Fibroblast of lung (primary cell): Measurements from ENCODE around the gene POT1. TPM values are rescaled to one million over a fixed set of nuclear protein-coding genes. Genes with fewer than 3 reads are reported as not detected.

Experiments
- DNase-seq, 2 donors: peaks; one replicate each; pipeline versions ENCODE4 v3.0.0 to v3.0.0-alpha.2; 2010; ENCODE audit warnings: low read depth in 2 of 2
- H2AFZ ChIP-seq: 2 replicates; pipeline ENCODE4 v1.5.1; 2012; ENCODE audit warnings: low read length, control low read depth, inconsistent platforms
- H3K27ac ChIP-seq: 2 replicates; pipeline ENCODE4 v1.5.1; 2011; ENCODE audit warnings: low read length, control low read depth; ENCODE audit not compliant: insufficient read depth
- H3K27me3 ChIP-seq: 2 replicates; pipeline ENCODE4 v1.5.1; 2011; ENCODE audit warnings: mild to moderate bottlenecking, low read length; ENCODE audit not compliant: control insufficient read depth, insufficient read depth
- H3K36me3 ChIP-seq: 2 replicates; pipeline ENCODE4 v1.5.1; 2011; ENCODE audit warnings: low read length; ENCODE audit not compliant: control insufficient read depth, insufficient read depth
- H3K4me1 ChIP-seq: 2 replicates; pipeline ENCODE4 v1.5.1; 2011; ENCODE audit warnings: low read length; ENCODE audit not compliant: control insufficient read depth, insufficient read depth; ENCODE audit errors: extremely low read depth
- H3K4me2 ChIP-seq: 2 replicates; pipeline ENCODE4 v1.5.1; 2011; ENCODE audit warnings: low read length, control low read depth; ENCODE audit not compliant: insufficient read depth; ENCODE audit errors: extremely low read depth
- H3K4me3 ChIP-seq, 4 experiments: fragments of 200-600 bp in 1 of 4; sonication (generic) in 1 of 4; replicated peaks in 1 of 4; 2 replicates each; pipeline ENCODE4 v1.5.1; 2011 to 2016; ENCODE audit warnings: low read length in 4 of 4, low read depth in 3 of 4, mild to moderate bottlenecking in 3 of 4, control low read depth in 2 of 4, inconsistent platforms in 1 of 4, mixed read lengths in 1 of 4; ENCODE audit not compliant: insufficient read depth in 1 of 4; ENCODE audit errors: control extremely low read depth in 1 of 4
- H3K79me2 ChIP-seq: 2 replicates; pipeline ENCODE4 v1.5.1; 2012; ENCODE audit warnings: mild to moderate bottlenecking, low read length, inconsistent platforms; ENCODE audit not compliant: control insufficient read depth, insufficient read depth
- H3K9ac ChIP-seq: 2 replicates; pipeline ENCODE4 v1.5.1; 2011; ENCODE audit warnings: mild to moderate bottlenecking, low read length, control low read depth; ENCODE audit not compliant: insufficient read depth
- H3K9me3 ChIP-seq: 2 replicates; pipeline ENCODE4 v1.5.1; 2012; ENCODE audit warnings: low read depth, low read length; ENCODE audit not compliant: control insufficient read depth, insufficient read depth
- H4K20me1 ChIP-seq: 2 replicates; pipeline ENCODE4 v1.5.1; 2011; ENCODE audit warnings: low read length; ENCODE audit not compliant: control insufficient read depth, insufficient read depth; ENCODE audit errors: extremely low read depth
- EZH2 ChIP-seq: IDR thresholded peaks from 2 replicates; pipeline ENCODE4 v1.5.1; 2012; ENCODE audit warnings: low read length, control low read depth, mild to moderate bottlenecking; ENCODE audit errors: missing control alignments
- polyA plus RNA-seq, 2 donors: library from polyadenylated mRNA; depleted of rRNA in 1 of 2; stranded (reverse) in 1 of 2; unstranded in 1 of 2; fragments of >200 nt; gene quantifications; 2 replicates each; pipeline ENCODE4 v1.2.1, GENCODE V29; 2011 to 2012; ENCODE audit warnings: missing spikeins in 1 of 2
- total RNA-seq: library from RNA; depleted of rRNA; stranded (reverse); fragments of >200 nt; gene quantifications from 2 replicates; pipeline ENCODE4 v1.2.1, GENCODE V29; 2014
- TF ChIP-seq, protein P1 (sequence below), 2 donors: IDR thresholded peaks in 1 of 2; conservative IDR thresholded peaks in 1 of 2; 1 replicate in 1 of 2; 2 replicates in 1 of 2; pipeline ENCODE4 v1.5.1; 2011 to 2012; ENCODE audit warnings: low read length in 2 of 2, control low read depth in 1 of 2, inconsistent platforms in 1 of 2, low read depth in 1 of 2, mild to moderate bottlenecking in 1 of 2

The POT1 gene
- total and polyA plus RNA-seq, 2 donors (not counting 1 experiment from before 2014, with no cell fraction given): 25.1 to 49.5 TPM

GRCh38 chr7:124801330-124801895 lies 128.2 kb downstream of the POT1 start:
- no peak overlapping the region for H3K4me3 ChIP-seq
- H4K20me1 ChIP-seq: no peaks in the 10 kb centered on the region
- H3K79me2 ChIP-seq: no peaks in the 10 kb centered on the region
- no peak for DNase-seq
- H3K9ac ChIP-seq: no peak overlapping the region
- no peaks in the 10 kb centered on the region for H3K9me3 ChIP-seq
- no peak overlapping the region for H3K4me2 ChIP-seq
- H3K36me3 ChIP-seq: no peaks in the 10 kb centered on the region
- no peaks in the 10 kb centered on the region for H3K4me1 ChIP-seq
- H2AFZ ChIP-seq: no peak overlapping the region
- TF ChIP-seq, protein P1, sequence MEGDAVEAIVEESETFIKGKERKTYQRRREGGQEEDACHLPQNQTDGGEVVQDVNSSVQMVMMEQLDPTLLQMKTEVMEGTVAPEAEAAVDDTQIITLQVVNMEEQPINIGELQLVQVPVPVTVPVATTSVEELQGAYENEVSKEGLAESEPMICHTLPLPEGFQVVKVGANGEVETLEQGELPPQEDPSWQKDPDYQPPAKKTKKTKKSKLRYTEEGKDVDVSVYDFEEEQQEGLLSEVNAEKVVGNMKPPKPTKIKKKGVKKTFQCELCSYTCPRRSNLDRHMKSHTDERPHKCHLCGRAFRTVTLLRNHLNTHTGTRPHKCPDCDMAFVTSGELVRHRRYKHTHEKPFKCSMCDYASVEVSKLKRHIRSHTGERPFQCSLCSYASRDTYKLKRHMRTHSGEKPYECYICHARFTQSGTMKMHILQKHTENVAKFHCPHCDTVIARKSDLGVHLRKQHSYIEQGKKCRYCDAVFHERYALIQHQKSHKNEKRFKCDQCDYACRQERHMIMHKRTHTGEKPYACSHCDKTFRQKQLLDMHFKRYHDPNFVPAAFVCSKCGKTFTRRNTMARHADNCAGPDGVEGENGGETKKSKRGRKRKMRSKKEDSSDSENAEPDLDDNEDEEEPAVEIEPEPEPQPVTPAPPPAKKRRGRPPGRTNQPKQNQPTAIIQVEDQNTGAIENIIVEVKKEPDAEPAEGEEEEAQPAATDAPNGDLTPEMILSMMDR (conservative IDR thresholded peaks at IDR 0.05 in 1 of 2, IDR thresholded peaks at IDR 0.05 in 1 of 2; ENCODE audit: low read depth in 1 of 2, low read length in 2 of 2): no peak
- TF ChIP-seq EZH2: no peak
- no peak overlapping the region for H3K27ac ChIP-seq
- H3K27me3 ChIP-seq: no peaks in the 10 kb centered on the region

- Histone ChIP-seq H3K27me3 (no peaks in the 10 kb centered on the region), H3K9ac (no peak overlapping the region)
Observed at GRCh38 chr7:124800386-124800785, 129.2 kb downstream of the POT1 start.

DNA sequence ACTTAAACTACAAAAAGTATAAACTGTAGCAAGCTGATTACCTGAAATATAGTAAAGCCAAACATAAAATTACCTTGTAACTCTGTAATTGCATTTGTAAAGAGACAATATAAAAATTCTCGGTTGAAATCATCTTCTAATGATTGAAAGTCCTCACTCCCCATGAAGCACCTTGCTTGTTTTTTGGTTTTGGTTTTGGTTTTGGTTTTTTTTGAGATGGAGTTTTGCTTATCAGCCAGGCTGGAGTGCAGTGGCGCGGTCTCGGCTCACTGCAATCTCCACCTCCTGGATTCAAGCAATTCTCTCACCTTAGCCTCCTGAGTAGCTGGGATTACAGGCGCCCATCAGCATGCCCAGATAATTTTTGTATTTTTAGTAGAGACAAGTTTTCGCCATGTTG lies 130.2 kb downstream of the POT1 start:
- no peaks in the 10 kb centered on the region for H3K27me3 ChIP-seq
- TF ChIP-seq, protein P1 (conservative IDR thresholded peaks at IDR 0.05 in 1 of 2, IDR thresholded peaks at IDR 0.05 in 1 of 2; ENCODE audit: low read depth in 1 of 2, low read length in 2 of 2): no peak
- no peak for TF ChIP-seq EZH2
- H4K20me1 ChIP-seq: no peaks in the 10 kb centered on the region
- H3K4me1 ChIP-seq: no peaks in the 10 kb centered on the region
- H3K4me3 ChIP-seq: no peak overlapping the region
- H3K4me2 ChIP-seq: no peak overlapping the region
- no peak overlapping the region for H3K9ac ChIP-seq
- H3K27ac ChIP-seq: no peak overlapping the region
- no peaks in the 10 kb centered on the region for H3K79me2 ChIP-seq
- no peaks in the 10 kb centered on the region for H3K36me3 ChIP-seq
- DNase-seq: no peak
- H3K9me3 ChIP-seq: no peaks in the 10 kb centered on the region
- H2AFZ ChIP-seq: no peak overlapping the region

More at GRCh38 chr7:124800386-124800785, 129.2 kb downstream of the POT1 start:
- Histone ChIP-seq H3K4me3 (no peak overlapping the region), H3K4me1 (no peaks in the 10 kb centered on the region), H4K20me1 (no peaks in the 10 kb centered on the region), H2AFZ (no peak overlapping the region), H3K79me2 (no peaks in the 10 kb centered on the region), H3K4me2 (no peak overlapping the region), H3K9me3 (no peaks in the 10 kb centered on the region), H3K36me3 (no peaks in the 10 kb centered on the region), H3K27ac (no peak overlapping the region)
- no peak for DNase-seq
- TF ChIP-seq EZH2: no peak
- TF ChIP-seq, protein P1 (conservative IDR thresholded peaks at IDR 0.05 in 1 of 2, IDR thresholded peaks at IDR 0.05 in 1 of 2; ENCODE audit: low read depth in 1 of 2, low read length in 2 of 2): no peak
